ENCODE measurements around the gene POLD3.
"Not testable (repeated sequence)": the region's sequence is repeated elsewhere in the genome, so short reads cannot be mapped to it uniquely, and the experiment has no call there.

The POLD3 gene

DNA sequence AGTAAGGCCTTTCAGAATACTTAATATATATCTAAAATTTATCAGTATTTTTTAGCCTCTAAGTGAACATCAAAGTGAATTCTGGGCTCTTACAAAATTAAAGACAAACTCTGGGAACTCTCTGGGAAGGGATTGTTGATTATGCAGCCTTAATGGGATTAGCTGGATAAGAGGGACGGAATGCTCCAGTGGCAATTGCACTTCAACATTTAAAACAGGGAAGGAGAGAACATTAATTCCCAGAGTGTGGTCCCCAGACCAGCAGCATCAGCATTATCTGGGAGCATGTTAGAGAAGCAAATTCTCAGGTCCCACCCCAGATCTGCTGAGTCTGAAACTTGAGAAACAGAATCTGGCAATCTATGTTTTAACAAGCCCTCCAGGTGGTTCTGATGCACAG, 46.5 kb downstream of the POLD3 start:
- DNase-seq (ENCODE audit: low read depth in 2 of 2): no peak

DNA sequence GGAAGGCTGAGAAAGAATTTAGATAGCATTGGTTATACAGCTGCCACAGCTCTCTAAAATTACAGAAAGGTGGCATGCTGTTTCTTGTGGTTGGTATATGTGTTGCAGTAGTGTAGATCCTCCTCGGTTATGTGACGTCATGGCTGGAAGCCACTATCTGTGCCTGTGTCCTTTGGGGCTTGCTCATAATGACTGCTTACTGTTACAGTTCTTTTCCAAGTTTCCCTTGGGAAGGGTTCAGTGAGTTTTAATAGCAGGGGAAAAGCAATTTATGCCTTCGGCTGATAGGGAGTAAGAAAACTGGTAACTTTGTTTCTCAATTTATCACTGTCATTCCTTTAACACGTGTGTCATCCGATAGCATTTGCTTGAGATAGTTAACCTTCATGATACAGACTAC, 47.2 kb downstream of the POLD3 start:
- no peak for DNase-seq (ENCODE audit: low read depth in 2 of 2)

DNA sequence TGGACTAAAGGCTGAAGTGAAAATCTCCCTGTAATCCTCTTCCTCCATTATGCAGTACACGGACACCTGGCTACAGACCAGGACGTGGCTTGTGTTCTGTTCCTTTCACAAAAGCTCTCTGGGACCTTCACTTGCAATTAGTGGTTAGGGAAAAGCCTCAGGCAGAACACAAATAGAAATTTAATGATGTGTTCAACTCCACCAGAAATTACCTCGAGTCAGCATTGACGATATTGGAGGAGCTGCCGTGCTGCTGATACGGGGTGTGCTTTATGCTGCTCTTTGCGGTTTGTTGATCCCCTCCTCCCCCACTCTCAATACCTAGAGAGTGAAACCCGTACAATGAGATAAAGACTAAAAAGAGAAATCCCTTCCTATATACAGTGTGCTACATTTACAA, 48.9 kb downstream of the POLD3 start:
- DNase-seq (ENCODE audit: low read depth in 2 of 2): no peak

DNA sequence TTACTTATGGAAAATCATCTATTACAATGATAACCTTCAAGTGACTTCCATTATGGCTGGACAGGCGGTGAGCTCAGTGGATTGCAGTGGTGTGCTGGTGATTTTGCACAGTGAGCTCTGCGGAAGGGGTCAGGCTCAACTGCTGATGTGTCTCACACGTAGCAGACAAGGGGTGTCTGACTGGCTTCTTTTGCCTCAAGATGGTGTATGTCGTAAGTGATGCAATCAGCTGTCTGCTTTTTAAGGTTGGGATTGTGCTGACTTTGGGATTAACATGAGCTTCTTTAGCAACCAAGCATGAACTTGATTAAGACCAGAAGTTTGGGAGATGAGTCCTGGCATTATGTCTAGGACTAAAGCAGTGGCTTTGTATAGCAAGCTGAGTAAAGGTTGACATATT, 49.5 kb downstream of the POLD3 start:
- DNase-seq (ENCODE audit: low read depth in 2 of 2): no peak

DNA sequence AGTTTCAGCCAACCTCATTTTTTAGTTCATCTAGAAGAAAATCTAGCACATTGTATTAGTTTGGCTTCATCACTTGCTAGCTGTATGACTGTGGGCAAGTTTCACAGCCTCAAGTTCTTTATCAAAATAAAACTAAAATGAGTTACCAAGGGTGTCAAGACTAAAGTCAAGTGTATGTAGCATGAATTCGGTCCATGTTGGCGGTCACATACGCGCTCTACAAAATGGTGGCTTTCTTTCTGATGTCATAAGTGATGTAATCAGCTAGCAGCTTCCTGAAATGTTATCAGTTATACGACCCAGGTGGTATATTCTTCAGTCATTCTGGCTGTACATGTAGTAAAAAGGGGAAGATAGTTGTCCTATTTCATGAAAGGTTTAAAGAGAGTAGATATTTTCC, 50.5 kb downstream of the POLD3 start:
- DNase-seq (ENCODE audit: low read depth in 2 of 2): no peak

DNA sequence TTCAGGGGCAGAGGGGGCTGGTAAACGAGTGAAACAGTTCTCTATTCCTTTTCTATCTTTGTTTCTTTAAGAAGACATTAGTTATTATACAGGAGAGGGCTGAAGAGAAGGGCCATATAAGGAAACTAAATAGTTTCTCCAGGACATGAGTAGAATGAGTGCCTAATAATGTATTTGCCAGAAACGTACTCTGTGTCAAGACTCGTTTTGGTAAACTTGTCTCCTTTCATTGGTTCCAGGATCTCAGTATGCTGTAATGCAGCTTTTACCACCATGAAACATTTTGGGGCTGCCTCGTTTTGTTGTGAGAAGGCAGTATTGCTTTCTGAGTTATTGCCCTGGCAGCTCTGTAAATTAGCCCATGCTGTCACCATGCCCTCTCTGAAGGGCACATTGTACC, 51.7 kb downstream of the POLD3 start:
- DNase-seq (ENCODE audit: low read depth in 2 of 2): no peak

DNA sequence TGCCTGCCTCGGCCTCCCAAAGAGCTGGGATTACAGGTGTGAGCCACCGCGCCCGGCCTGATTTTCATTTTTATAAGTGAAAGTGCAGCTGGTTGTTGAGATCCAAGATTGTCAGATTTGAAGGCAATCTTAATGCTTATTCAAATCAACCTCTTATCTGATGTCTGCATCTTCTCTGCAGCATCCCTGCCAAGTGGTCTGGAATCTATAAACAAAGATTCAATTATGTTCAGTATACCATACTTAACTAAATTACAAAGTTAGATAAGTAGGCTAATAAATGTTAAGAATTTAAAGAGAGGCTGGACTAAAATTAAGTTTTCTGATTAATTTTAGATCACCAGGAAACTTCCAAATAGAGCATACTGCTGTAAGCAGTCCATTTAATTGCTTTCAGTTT, 53.8 kb downstream of the POLD3 start:
- no peak for DNase-seq (ENCODE audit: low read depth in 2 of 2)

DNA sequence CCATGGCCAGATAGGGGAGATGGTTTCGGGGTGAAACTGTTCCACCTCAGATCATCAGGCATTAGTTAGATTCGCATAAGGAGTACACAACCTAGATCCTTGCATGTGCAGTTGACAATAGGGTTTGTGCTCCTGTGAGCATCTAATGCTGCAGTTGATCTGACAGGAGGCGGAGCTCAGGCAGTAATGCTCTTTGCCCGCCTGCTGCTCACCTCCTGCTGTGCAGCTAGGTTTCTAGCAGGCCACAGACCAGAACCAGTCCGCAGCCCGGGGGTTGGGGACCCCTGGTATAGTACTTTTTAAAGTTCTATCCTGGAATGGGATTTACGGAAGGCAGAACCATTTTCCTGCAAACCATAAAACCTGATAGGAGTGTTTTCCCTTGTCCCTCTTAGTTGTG, 54.6 kb downstream of the POLD3 start:
- DNase-seq (ENCODE audit: low read depth in 2 of 2): no peak

DNA sequence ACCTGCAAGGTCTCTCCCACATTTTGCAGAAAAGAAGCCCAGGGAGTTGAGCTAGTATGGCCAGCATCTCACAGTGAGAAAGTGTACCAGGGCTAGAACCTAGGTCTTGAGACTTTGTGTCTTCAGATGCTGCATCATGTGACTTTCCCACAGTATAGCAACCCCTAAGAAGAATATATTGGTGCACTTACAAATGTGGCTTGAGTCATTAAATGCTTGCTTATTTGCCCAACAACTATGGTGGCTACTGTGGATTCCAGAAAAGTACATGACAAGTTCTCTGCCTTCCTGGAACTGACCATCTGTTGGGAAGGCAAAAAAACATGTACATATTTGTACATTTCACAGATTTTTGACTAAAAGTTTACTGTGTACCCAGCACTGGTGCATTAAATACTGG, 55.0 kb downstream of the POLD3 start:
- DNase-seq (ENCODE audit: low read depth in 2 of 2): no peak

DNA sequence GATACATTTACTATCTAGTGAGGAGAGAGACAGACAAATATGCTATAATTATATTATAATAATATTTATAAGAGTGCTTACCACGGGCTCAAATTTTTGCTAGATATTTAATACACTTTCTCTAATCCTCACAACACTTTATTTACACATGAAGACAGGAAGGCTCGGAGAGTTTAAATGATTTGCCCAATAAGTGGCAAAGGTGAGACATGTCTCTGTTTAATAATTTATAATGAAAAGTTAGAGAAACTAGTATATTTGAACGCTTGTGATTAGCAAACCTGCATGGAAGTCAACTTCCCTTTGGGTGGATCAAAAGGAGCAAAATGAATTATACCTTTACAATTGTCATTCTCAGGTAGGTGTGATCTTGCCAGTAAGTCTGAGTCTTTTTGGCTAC, 55.4 kb downstream of the POLD3 start:
- DNase-seq (ENCODE audit: low read depth in 2 of 2): no peak

DNA sequence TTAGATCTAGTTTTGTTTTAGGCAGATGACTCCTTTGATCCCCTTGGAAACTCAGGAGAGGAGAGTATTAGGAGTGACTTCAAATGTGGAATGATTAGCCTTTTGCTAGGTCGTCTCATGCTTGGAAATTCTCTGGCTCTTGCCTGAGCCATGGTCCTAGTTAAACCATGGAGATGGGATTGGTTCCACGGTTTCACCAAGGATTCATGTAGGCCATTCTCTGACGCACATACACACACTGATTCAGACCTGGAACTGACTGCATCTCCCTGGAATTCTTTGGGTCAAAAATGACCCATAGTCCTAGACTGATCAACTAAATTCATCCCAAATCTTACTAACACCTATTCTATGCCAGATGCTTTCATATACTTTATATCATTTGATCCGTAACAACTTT, 56.5 kb downstream of the POLD3 start:
- no peak for DNase-seq (ENCODE audit: low read depth in 2 of 2)

DNA sequence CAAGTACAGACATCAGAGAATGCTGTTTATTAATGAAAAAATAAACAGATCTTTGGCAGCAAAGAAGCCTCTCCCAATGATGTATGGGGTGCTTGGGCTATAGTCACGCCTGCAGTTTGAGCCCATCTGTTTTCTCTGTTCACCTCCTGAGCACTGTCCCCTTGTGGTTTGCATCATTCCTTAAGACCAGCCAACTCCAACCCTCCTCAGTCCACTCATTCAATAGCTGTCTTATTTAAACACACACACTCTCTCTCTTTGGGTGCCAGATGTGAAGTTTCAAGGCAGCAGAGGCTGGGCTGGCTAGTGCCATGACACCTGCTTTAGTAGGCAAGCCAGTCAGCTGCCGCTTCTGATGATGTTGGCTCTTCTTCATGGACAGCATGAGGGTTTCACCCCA, 58.1 kb downstream of the POLD3 start:
- DNase-seq (ENCODE audit: low read depth in 2 of 2): no peak

DNA sequence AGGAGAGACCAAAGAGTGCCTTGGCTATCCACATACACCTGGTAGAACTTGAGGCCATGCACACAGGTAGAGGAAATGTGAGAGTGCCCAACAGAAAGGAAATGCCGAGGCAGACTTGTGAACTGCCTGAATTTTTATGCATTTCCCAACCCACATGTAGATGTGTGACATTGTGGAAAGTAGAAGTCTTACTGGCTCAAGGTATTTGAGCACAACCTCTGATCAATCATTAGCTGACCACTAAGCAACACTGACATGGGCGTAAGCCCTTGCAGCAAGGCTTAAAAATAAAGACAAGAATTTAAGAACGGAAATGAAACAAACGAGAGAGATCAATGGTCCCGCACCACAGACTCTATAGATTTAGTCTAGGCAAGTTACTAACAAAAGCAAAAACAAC, 62.6 kb downstream of the POLD3 start:
- no peak for DNase-seq (ENCODE audit: low read depth in 2 of 2)

DNA sequence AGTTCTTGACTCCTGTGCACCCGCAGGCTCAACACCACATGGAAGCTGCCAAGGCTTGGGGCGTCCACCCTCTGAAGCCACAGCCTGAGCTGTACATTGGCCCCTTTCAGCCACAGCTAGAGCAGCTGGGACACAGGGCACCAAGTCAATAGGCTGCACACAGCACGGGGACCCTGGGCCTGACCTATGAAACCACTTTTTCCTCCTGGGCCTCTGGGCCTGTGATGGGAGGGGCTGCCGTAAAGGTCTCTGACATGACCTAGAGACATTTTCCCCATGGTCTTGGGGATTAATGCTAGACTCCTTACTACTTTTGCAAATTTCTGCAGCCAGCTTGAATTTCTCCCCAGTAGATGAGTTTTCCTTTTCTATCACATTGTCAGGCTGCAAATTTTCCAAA, 66.7 kb downstream of the POLD3 start:
- not testable (repeated sequence) for DNase-seq (ENCODE audit: low read depth in 2 of 2)

DNA sequence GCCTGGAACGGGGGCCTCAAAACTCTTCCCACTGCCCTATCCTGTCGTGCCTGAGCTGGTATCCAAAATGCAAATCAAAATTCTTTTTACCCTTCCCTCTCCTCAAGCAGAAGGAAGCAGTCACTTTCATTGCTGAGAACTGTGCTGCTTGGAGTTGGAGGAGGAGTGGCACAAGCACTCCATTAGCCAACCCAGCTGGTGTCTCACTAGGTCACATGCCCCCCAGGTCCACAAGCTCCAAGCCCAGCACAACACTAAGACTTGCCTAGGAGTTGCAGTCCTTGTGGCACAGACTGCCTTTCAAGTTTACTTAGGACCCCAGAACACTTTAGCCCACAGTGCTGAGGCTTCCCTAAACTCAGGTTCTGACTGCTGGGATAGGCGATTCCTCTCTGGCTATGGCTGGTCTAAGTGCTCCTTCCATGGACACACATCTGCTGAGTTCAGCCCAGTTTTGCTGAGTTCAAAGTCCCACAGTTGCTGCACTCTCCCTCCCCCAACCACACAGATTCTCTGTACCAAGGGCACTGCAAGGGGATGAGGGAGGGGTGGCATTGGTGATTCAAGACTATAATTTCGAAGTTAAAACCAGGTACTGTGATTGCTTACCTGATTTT, 70.2 kb downstream of the POLD3 start:
- DNase-seq (ENCODE audit: low read depth in 2 of 2): no peak

DNA sequence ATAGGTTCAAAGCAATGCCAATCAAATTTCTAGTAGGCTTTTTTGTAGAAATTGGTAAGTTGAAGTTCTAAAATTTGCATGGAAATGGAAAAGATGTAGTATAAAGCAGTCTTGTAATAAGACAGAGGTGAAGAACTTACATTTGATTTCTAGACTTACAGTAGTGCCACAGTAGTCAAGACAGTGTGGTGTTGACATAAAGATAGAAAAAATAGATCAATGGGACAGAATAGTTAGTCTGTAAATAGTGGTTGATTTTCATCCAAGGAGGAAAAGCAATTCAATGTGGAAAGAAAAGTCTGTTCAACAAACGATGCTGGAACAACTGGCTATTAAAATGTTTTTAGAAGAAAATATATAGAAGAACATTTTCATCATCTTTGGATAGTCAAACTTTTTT, 70.9 kb downstream of the POLD3 start:
- DNase-seq (ENCODE audit: low read depth in 2 of 2): no peak

DNA sequence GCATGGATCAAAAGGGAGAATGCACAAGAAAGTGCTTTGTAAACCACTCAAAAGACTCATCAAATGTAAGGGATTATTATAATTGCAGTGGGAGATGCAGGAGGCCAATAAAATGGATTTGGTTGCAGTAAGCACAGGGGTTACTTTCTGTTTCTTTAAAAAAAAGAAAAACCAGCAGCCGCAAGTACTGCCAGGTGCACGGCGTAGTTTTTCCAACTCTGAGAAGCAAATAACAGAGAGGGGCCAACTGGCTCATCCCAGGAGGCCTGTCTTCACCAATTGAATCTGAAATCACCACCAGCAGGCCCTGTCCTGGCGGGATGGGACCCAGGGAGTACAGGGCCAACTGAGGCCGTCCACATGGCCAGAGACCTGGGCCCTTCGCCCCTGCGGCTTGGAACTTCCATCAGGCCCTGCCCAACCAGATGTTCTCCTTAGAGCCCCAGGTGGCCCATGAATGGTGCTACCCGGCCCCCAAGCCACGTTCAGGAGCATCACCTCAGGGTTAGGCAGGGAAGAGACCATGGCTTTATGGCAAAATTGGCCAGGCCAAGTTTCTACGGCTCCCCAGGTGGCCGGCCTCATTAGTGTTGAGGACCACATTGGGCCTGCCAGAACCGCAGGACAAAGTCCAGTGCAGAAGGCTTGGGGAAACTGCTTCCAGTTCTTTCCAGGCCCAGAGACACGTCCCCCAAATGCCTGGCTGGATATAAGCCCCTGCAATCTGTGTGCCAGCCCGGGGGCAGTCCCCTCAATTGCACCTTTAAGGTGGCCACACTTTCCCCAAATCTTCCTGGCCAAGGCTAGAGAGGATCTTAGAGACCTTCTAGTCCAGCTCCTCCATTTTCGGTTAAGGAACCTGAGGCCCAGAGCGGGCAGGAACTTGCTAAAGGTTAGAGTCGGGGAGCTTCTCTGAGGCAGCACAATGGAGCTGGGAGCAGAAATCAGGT, 77.1 kb downstream of the POLD3 start:
- DNase-seq (ENCODE audit: low read depth in 2 of 2): no peak

DNA sequence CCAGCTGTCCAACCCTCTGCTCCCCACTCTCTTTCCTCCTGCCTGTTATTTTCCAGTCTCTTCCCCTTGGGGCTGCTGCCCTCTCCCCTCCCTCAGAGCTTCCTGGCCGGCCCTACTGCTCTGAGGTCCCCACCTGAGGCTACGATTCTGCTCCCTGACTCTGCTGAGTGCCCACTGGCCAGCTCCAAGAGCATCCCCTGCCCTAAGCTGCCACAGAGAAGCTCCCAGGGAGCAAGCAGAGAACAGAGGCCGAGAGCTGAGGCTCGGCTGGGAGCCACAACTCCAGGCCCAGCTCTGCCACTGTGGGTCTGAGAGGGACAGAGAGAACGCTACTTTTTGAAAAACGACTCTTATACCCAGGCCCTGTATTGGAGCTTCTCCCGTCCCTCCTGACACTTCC, 77.8 kb downstream of the POLD3 start:
- DNase-seq (ENCODE audit: low read depth in 2 of 2): no peak

DNA sequence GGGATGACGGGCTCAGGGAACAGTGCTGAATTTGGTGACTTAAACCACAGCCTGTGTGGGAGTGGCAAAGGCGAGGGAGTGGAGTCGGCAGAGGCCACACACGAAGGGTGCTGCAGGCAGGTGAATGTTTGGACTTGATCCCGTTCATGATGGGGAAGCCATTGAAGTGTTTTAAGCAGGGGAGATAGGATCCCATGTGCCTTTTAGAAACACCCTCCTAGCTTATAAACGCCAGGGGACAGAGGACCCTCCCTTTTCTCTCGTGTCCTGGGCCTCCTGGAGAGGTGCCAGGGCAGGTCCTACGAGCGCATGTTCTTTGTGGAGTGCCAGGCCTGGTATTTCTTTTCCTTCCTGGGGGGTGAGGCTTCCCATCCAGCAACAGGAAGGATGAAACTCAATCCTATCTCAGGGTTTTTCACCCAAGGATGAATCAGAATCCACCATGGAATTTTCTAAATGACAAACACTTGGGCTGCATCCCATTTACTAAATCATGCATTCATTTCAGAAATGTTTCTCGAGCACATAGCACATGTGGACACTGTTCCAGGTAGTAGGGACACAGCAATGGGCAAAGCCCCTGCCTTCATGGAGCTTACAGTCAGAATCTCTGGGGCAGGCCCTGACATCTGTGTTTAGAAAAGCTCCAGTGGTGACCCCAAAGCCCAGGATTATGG, 79.3 kb downstream of the POLD3 start:
- no peak for DNase-seq (ENCODE audit: low read depth in 2 of 2)

DNA sequence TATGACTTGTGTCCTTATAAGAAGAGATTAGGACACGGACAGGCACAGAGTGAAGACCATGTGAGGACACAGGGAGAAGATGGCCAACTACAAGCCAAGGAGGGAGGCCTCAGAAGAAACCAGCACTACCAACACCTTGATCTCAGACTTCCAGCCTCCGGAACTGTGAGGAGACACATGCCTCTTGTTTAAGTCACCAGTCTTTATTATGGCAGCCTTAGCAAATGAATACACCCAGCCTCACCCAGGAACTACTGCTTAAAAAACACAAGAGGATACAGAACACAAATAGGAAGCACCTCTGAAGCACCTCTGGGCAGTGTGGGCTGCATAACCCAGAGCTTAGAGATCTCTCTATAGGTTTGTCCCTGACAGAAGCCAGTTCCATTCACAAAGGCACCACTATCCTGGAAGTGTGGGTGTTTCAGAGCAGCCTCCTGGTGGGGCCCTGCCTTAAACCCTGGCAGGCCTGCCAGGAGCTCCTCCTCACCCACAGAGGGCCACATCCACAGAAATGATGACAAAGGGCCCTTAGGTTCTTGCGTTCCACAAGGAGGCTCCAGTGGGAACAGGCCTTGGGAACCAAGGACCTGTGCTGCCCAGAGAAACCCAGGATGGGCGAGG, 80.1 kb downstream of the POLD3 start:
- DNase-seq (ENCODE audit: low read depth in 2 of 2): no peak

DNA sequence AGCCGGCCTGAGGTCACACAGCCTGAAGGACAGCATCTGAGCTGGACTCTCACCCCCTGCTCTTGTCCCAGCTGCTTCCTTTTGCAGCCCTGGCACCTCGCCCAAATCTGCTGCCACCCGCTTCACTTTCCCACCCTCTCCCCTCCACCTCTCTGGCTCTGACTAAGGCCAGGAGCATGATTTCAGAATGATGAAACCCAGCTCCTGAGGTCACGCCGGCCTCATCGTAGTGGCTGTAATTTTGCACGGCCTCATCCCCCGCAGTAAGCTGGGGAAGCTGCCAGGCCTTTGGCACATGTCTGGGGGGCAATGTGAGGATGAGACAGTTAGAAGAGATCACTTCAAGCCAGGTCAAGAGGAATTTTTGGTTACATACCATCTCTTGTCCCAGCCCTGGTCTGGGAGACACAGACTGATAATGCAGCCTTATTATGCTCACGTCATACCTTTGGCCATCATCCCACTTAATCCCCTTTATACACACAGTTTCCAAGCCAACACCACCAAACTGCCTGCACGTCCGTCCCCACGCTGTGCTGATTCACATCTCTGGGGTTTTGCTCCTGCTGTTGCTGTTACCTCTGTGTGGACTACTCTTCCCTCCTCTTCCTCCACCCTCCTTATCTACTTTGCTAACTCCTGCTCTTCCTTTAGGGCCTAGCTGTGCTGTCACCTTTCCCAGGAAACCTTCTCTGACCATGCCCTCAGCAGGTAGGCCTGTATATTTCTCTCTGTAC, 80.7 kb downstream of the POLD3 start:
- DNase-seq (ENCODE audit: low read depth in 2 of 2): no peak

All from stimulated activated CD8-positive, alpha-beta memory T cell treated with anti-CD3 and anti-CD28 coated beads, Interleukin-15, amount 100 ng/mL, for 48 hours (primary cell).